Fibroblast of lung (primary cell): Measurements from ENCODE around the gene TFCP2. TPM values are rescaled to one million over a fixed set of nuclear protein-coding genes. Genes with fewer than 3 reads are reported as not detected.
A peak's percentile ranks its signal among the peaks of the same experiment; 100 is the strongest.
"Not testable (repeated sequence)": the region's sequence is repeated elsewhere in the genome, so short reads cannot be mapped to it uniquely, and the experiment has no call there.

Experiments
- DNase-seq, 2 donors: peaks; one replicate each; pipeline versions ENCODE4 v3.0.0 to v3.0.0-alpha.2; 2010; ENCODE audit warnings: low read depth in 2 of 2
- H2AFZ ChIP-seq: 2 replicates; pipeline ENCODE4 v1.5.1; 2012; ENCODE audit warnings: low read length, control low read depth, inconsistent platforms
- H3K27ac ChIP-seq: 2 replicates; pipeline ENCODE4 v1.5.1; 2011; ENCODE audit warnings: low read length, control low read depth; ENCODE audit not compliant: insufficient read depth
- H3K27me3 ChIP-seq: 2 replicates; pipeline ENCODE4 v1.5.1; 2011; ENCODE audit warnings: mild to moderate bottlenecking, low read length; ENCODE audit not compliant: control insufficient read depth, insufficient read depth
- H3K36me3 ChIP-seq: 2 replicates; pipeline ENCODE4 v1.5.1; 2011; ENCODE audit warnings: low read length; ENCODE audit not compliant: control insufficient read depth, insufficient read depth
- H3K4me1 ChIP-seq: 2 replicates; pipeline ENCODE4 v1.5.1; 2011; ENCODE audit warnings: low read length; ENCODE audit not compliant: control insufficient read depth, insufficient read depth; ENCODE audit errors: extremely low read depth
- H3K4me2 ChIP-seq: 2 replicates; pipeline ENCODE4 v1.5.1; 2011; ENCODE audit warnings: low read length, control low read depth; ENCODE audit not compliant: insufficient read depth; ENCODE audit errors: extremely low read depth
- H3K4me3 ChIP-seq, 4 experiments: fragments of 200-600 bp in 1 of 4; sonication (generic) in 1 of 4; replicated peaks in 1 of 4; 2 replicates each; pipeline ENCODE4 v1.5.1; 2011 to 2016; ENCODE audit warnings: low read length in 4 of 4, low read depth in 3 of 4, mild to moderate bottlenecking in 3 of 4, control low read depth in 2 of 4, inconsistent platforms in 1 of 4, mixed read lengths in 1 of 4; ENCODE audit not compliant: insufficient read depth in 1 of 4; ENCODE audit errors: control extremely low read depth in 1 of 4
- H3K79me2 ChIP-seq: 2 replicates; pipeline ENCODE4 v1.5.1; 2012; ENCODE audit warnings: mild to moderate bottlenecking, low read length, inconsistent platforms; ENCODE audit not compliant: control insufficient read depth, insufficient read depth
- H3K9ac ChIP-seq: 2 replicates; pipeline ENCODE4 v1.5.1; 2011; ENCODE audit warnings: mild to moderate bottlenecking, low read length, control low read depth; ENCODE audit not compliant: insufficient read depth
- H3K9me3 ChIP-seq: 2 replicates; pipeline ENCODE4 v1.5.1; 2012; ENCODE audit warnings: low read depth, low read length; ENCODE audit not compliant: control insufficient read depth, insufficient read depth
- H4K20me1 ChIP-seq: 2 replicates; pipeline ENCODE4 v1.5.1; 2011; ENCODE audit warnings: low read length; ENCODE audit not compliant: control insufficient read depth, insufficient read depth; ENCODE audit errors: extremely low read depth
- CTCF ChIP-seq, 2 donors: IDR thresholded peaks in 1 of 2; conservative IDR thresholded peaks in 1 of 2; 1 replicate in 1 of 2; 2 replicates in 1 of 2; pipeline ENCODE4 v1.5.1; 2011 to 2012; ENCODE audit warnings: low read length in 2 of 2, control low read depth in 1 of 2, inconsistent platforms in 1 of 2, low read depth in 1 of 2, mild to moderate bottlenecking in 1 of 2
- EZH2 ChIP-seq: IDR thresholded peaks from 2 replicates; pipeline ENCODE4 v1.5.1; 2012; ENCODE audit warnings: low read length, control low read depth, mild to moderate bottlenecking; ENCODE audit errors: missing control alignments
- polyA plus RNA-seq, 2 donors: library from polyadenylated mRNA; depleted of rRNA in 1 of 2; stranded (reverse) in 1 of 2; unstranded in 1 of 2; fragments of >200 nt; gene quantifications; 2 replicates each; pipeline ENCODE4 v1.2.1, GENCODE V29; 2011 to 2012; ENCODE audit warnings: missing spikeins in 1 of 2
- total RNA-seq: library from RNA; depleted of rRNA; stranded (reverse); fragments of >200 nt; gene quantifications from 2 replicates; pipeline ENCODE4 v1.2.1, GENCODE V29; 2014

The TFCP2 gene
- total and polyA plus RNA-seq, 2 donors (not counting 1 experiment from before 2014, with no cell fraction given), result 9.4 to 23.0 TPM

DNA sequence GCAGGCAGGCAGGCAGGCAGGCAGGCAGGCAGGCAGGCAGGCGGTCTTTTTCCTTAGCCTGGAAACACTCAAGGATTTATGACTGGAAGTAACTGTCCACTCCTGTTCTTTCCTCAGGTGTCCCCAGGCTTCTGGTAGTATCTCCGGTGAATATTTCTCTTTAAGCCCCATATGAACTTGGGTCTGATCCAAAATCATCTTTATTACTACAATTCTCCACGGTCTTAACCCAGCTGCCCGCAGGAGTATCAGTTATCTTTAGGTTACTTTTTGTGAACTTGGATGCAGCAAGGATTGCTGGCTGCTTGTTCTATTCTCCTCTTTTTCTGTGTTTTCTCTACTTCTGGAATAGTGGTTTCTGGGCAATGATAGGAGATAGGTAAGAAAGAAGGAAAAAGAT is 92.8 kb downstream of the TFCP2 start:
- Histone ChIP-seq H3K27me3 (no peaks in the 10 kb centered on the region), H3K4me3 (no peak overlapping the region), H3K36me3 (no peaks in the 10 kb centered on the region), H3K4me2 (no peak overlapping the region), H3K4me1 (peaks cover 3% of the 10 kb centered on the region), H3K27ac (no peak overlapping the region), H2AFZ (no peak overlapping the region), H4K20me1 (no peaks in the 10 kb centered on the region), H3K79me2 (peaks cover 56% of the 10 kb centered on the region), H3K9me3 (no peaks in the 10 kb centered on the region), H3K9ac (no peak overlapping the region)
- DNase-seq, result no peak
- TF ChIP-seq CTCF (conservative IDR thresholded peaks at IDR 0.05 in 1 of 2, IDR thresholded peaks at IDR 0.05 in 1 of 2; ENCODE audit: low read depth in 1 of 2, low read length in 2 of 2), result no peak
- no peak for TF ChIP-seq EZH2

- not testable (repeated sequence) for H2AFZ ChIP-seq, H3K9me3 ChIP-seq, H3K27me3 ChIP-seq, H3K4me1 ChIP-seq, H3K4me2 ChIP-seq, H3K4me3 ChIP-seq, DNase-seq, H3K9ac ChIP-seq, H3K27ac ChIP-seq, H3K36me3 ChIP-seq, H4K20me1 ChIP-seq
- H3K79me2 ChIP-seq, result peaks cover 56% of the 10 kb centered on the region
Observed at GRCh38 chr12:51078866-51079265, 94.1 kb downstream of the TFCP2 start.

DNA sequence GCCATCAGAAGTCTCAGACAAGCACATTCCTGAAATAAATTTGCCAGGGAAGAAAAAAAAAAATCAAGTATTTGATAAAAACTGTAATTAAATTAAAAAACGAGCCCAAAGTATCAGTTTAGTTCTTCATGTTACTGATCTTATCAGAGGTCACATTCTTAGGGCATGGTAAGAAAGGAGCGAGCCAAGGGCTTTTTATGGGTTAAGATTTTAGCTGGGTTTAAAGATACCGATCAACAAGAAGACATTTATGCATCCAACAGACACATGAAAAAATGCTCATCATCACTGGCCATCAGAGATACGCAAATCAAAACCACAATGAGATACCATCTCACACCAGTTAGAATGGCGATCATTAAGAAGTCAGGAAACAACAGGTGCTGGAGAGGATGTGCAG is 94.6 kb downstream of the TFCP2 start:
- H3K4me3 ChIP-seq, H3K36me3 ChIP-seq, H3K27me3 ChIP-seq, H2AFZ ChIP-seq, H3K9me3 ChIP-seq, H3K9ac ChIP-seq, DNase-seq, H3K4me1 ChIP-seq, H3K4me2 ChIP-seq, H4K20me1 ChIP-seq, H3K27ac ChIP-seq: not testable (repeated sequence)
- H3K79me2 ChIP-seq, result peaks cover 56% of the 10 kb centered on the region

DNA sequence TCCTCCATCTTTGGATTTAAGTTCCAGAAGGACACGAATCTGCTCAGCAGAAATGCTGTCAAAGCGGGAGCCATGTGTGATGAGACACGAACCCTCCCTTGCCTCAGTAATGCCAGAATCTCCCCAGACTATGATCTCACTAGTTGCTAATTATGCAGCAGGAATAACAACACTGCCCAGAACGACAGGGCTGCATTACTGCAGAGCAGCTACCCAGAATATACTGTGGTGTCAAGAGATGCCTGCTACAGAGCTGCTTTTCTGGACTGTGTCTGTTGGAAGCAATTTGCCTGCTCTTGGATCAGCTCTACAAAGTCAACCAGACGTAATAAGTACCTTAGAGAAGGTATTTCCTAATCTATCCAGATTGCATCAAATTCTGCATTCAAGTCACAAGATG is 95.0 kb downstream of the TFCP2 start:
- Histone ChIP-seq H2AFZ (no peak overlapping the region), H3K4me2 (no peak overlapping the region), H3K9ac (no peak overlapping the region), H3K27ac (no peak overlapping the region), H3K36me3 (peaks cover 1% of the 10 kb centered on the region), H3K9me3 (no peaks in the 10 kb centered on the region), H3K4me3 (no peak overlapping the region), H4K20me1 (no peaks in the 10 kb centered on the region), H3K27me3 (no peaks in the 10 kb centered on the region), H3K79me2 (peaks cover 55% of the 10 kb centered on the region), H3K4me1 (peaks cover 3% of the 10 kb centered on the region)
- peak; percentile 27 to 49 for DNase-seq
- no peak for TF ChIP-seq CTCF (conservative IDR thresholded peaks at IDR 0.05 in 1 of 2, IDR thresholded peaks at IDR 0.05 in 1 of 2; ENCODE audit: low read depth in 1 of 2, low read length in 2 of 2)
- no peak for TF ChIP-seq EZH2
